WTC11 (cell line): ENCODE results near the gene ZNF660.

Source experiments
- CTCF ChIP-seq: fragments of 200-600 bp; IDR thresholded peaks from 2 replicates; pipeline ENCODE4 v1.8.0; 2022; ENCODE audit warnings: antibody characterized with exemption
- ELF4 ChIP-seq: sonication (generic); formaldehyde crosslinking; IDR thresholded peaks from 2 replicates; pipeline ENCODE4 v1.8.1; 2022; ENCODE audit warnings: low read depth, mild to moderate bottlenecking, moderate library complexity, missing genetic modification reagents
- ETV6 ChIP-seq: sonication (generic); formaldehyde crosslinking; IDR thresholded peaks from 2 replicates; pipeline ENCODE4 v1.8.1; 2022; ENCODE audit warnings: mild to moderate bottlenecking, missing genetic modification reagents
- HMGXB4 ChIP-seq: sonication (generic); formaldehyde crosslinking; IDR thresholded peaks from 2 replicates; pipeline ENCODE4 v1.8.1; 2023; ENCODE audit warnings: mild to moderate bottlenecking, moderate library complexity, missing genetic modification reagents
- JUN ChIP-seq: sonication (generic); formaldehyde crosslinking; IDR thresholded peaks from 2 replicates; pipeline ENCODE4 v1.8.0; 2023; ENCODE audit warnings: mild to moderate bottlenecking, missing genetic modification reagents
- TCF7 ChIP-seq: sonication (generic); formaldehyde crosslinking; IDR thresholded peaks from 2 replicates; pipeline ENCODE4 v1.8.0; 2022; ENCODE audit warnings: mild to moderate bottlenecking, low read depth, missing genetic modification reagents, moderate library complexity
- TEAD4 ChIP-seq: sonication (generic); formaldehyde crosslinking; IDR thresholded peaks from 2 replicates; pipeline ENCODE4 v1.8.0; 2022; ENCODE audit warnings: mild to moderate bottlenecking, missing genetic modification reagents
- TF ChIP-seq, protein P1 (sequence below): sonication (generic); formaldehyde crosslinking; conservative IDR thresholded peaks from 2 replicates; pipeline ENCODE4 v1.8.1; 2022; ENCODE audit warnings: mild to moderate bottlenecking, missing genetic modification reagents

- TF ChIP-seq JUN (CRISPR knock-in tag): no peak
- no peak for TF ChIP-seq CTCF
- TF ChIP-seq TEAD4 (CRISPR knock-in tag): no peak
- TF ChIP-seq ETV6 (CRISPR knock-in tag): no peak
- no peak for TF ChIP-seq TCF7 (CRISPR knock-in tag)
- TF ChIP-seq, protein P1, sequence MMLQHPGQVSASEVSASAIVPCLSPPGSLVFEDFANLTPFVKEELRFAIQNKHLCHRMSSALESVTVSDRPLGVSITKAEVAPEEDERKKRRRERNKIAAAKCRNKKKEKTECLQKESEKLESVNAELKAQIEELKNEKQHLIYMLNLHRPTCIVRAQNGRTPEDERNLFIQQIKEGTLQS (CRISPR knock-in tag): no peak
- no peak for TF ChIP-seq ELF4 (CRISPR knock-in tag)
- no peak for TF ChIP-seq HMGXB4 (CRISPR knock-in tag)
These were observed 49.4 kb upstream of the ZNF660 start for GRCh38 chr3:44535364-44535763.
